Ovary (tissue), 3 donors: ENCODE results near the gene SLC37A4.

Experiments used
- POLR2A ChIP-seq: fragments of 450-650 bp; IDR thresholded peaks from one replicate; pipeline ENCODE4 v1.6.1; 2017; ENCODE audit warnings: antibody characterized with exemption, mild to moderate bottlenecking, moderate library complexity
- TF ChIP-seq, protein P1 (sequence below), 3 donors: fragments of 450-650 bp in 2 of 3; fragments of 200-600 bp in 1 of 3; IDR thresholded peaks; one replicate each; pipeline versions ENCODE4 v1.5.1 to v1.8.0; 2016 to 2022; ENCODE audit warnings: antibody characterized with exemption in 3 of 3, mild to moderate bottlenecking in 1 of 3
- donor health status: DM: no; HTN: no; CAD: no.

DNA sequence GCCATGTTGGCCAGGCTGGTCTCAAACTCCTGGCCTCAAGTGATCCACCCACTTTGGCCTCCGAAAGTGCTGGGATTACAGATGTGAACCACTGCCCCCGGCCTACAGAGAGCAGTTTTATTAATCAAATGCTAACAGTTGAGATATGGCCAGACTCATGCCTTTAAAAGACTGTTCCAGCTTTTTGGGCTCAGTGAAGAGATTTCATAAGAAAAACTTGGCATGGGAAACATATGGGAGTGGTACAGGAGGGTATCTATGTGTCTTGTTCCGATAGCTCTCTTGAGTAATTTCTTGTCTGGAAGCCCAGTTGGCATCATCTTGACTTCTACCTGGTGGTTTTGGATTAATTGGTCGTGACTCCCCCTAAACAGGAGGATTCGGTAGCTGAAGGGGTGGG is 8.2 kb upstream of the SLC37A4 start:
- TF ChIP-seq, protein P1, sequence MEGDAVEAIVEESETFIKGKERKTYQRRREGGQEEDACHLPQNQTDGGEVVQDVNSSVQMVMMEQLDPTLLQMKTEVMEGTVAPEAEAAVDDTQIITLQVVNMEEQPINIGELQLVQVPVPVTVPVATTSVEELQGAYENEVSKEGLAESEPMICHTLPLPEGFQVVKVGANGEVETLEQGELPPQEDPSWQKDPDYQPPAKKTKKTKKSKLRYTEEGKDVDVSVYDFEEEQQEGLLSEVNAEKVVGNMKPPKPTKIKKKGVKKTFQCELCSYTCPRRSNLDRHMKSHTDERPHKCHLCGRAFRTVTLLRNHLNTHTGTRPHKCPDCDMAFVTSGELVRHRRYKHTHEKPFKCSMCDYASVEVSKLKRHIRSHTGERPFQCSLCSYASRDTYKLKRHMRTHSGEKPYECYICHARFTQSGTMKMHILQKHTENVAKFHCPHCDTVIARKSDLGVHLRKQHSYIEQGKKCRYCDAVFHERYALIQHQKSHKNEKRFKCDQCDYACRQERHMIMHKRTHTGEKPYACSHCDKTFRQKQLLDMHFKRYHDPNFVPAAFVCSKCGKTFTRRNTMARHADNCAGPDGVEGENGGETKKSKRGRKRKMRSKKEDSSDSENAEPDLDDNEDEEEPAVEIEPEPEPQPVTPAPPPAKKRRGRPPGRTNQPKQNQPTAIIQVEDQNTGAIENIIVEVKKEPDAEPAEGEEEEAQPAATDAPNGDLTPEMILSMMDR (IDR thresholded peaks at IDR 0.05) = no peak
- TF ChIP-seq POLR2A = no peak
